Panc1 (cell line): ENCODE results near the gene GOLGA8B.
"Not testable (repeated sequence)": the region's sequence is repeated elsewhere in the genome, so short reads cannot be mapped to it uniquely, and the experiment has no call there.

Source experiments
- CTCF ChIP-seq: fragments of 450-650 bp; IDR thresholded peaks from 2 replicates; pipeline ENCODE4 v1.5.1; 2017; ENCODE audit warnings: mild to moderate bottlenecking
- REST ChIP-seq, 2 experiments: IDR thresholded peaks; 2 replicates each; pipeline ENCODE4 v1.6.1; 2011 to 2012; ENCODE audit warnings: low read depth in 2 of 2, control low read depth in 1 of 2, low read length in 1 of 2, mild to moderate bottlenecking in 1 of 2, moderate library complexity in 1 of 2; ENCODE audit not compliant: insufficient read depth in 1 of 2
- TCF7L2 ChIP-seq: IDR thresholded peaks from 2 replicates; pipeline ENCODE4 v1.6.1; 2011; ENCODE audit warnings: mild to moderate bottlenecking, low read depth, low read length, inconsistent platforms

GRCh38 chr15:34569670-34570396, 13.6 kb downstream of the GOLGA8B start:
- TF ChIP-seq CTCF; TCF7L2; REST (IDR thresholded peaks at IDR 0.05; ENCODE audit: insufficient read depth in 1 of 2, low read depth in 2 of 2, low read length in 1 of 2): not testable (repeated sequence)
